Thymus (tissue), 11 donors: ENCODE results near the gene NFIC. TPM values are rescaled to one million over a fixed set of nuclear protein-coding genes. Genes with fewer than 3 reads are reported as not detected.
A peak's percentile ranks its signal among the peaks of the same experiment; 100 is the strongest.
"Not testable (repeated sequence)": the region's sequence is repeated elsewhere in the genome, so short reads cannot be mapped to it uniquely, and the experiment has no call there.

Experiments used
- DNase-seq, 9 donors: peaks; one replicate each; pipeline ENCODE4 v3.0.0-alpha.2; 2013; ENCODE audit warnings: low spot score in 9 of 9, low read depth in 6 of 9, missing footprints in 1 of 9
- H3K27ac ChIP-seq, 2 donors: one replicate each; pipeline ENCODE4 v1.5.1; 2013; ENCODE audit warnings: control low read depth in 1 of 2, low read depth in 1 of 2, low read length in 1 of 2, mild to moderate bottlenecking in 1 of 2, moderate library complexity in 1 of 2
- H3K27me3 ChIP-seq, 2 donors: one replicate each; pipeline ENCODE4 v1.5.1; 2013; ENCODE audit warnings: low read length in 1 of 2; ENCODE audit not compliant: control insufficient read depth in 2 of 2, insufficient read depth in 1 of 2
- H3K36me3 ChIP-seq, 2 donors: one replicate each; pipeline ENCODE4 v1.5.1; 2013; ENCODE audit warnings: low read length in 1 of 2, mild to moderate bottlenecking in 1 of 2, moderate library complexity in 1 of 2; ENCODE audit not compliant: control insufficient read depth in 2 of 2, insufficient read depth in 2 of 2
- H3K4me1 ChIP-seq, 2 donors: one replicate each; pipeline ENCODE4 v1.5.1; 2013; ENCODE audit warnings: low read length in 2 of 2; ENCODE audit not compliant: control insufficient read depth in 2 of 2, insufficient read depth in 2 of 2
- H3K4me3 ChIP-seq, 2 donors: one replicate each; pipeline ENCODE4 v1.5.1; 2013; ENCODE audit warnings: low read length in 2 of 2, control low read depth in 1 of 2, mild to moderate bottlenecking in 1 of 2
- H3K9me3 ChIP-seq, 2 donors: one replicate each; pipeline ENCODE4 v1.5.1; 2013; ENCODE audit warnings: low read length in 1 of 2, mild to moderate bottlenecking in 1 of 2; ENCODE audit not compliant: control insufficient read depth in 2 of 2, insufficient read depth in 1 of 2
- WGBS: extraction: QIAGEN DNeasy Blood & Tissue Kit; methylation state at CpG from one replicate; pipeline ENCODE4 v1.1.7; 2013; 5-methylcytosine and 5-hydroxymethylcytosine counted together
- polyA plus RNA-seq: library from polyadenylated mRNA; stranded (reverse); fragments of 200-250 nt; gene quantifications from one replicate; pipeline ENCODE4 v1.2.3, GENCODE V29; 2013
- total RNA-seq: library from RNA; stranded (reverse); fragments of 120-200 nt; gene quantifications from one replicate; pipeline ENCODE4 v1.2.4, GENCODE V29; 2013
- donor health status: healthy.

NFIC gene
- total and polyA plus RNA-seq, 2 donors = 2.1 to 17.0 TPM

DNA sequence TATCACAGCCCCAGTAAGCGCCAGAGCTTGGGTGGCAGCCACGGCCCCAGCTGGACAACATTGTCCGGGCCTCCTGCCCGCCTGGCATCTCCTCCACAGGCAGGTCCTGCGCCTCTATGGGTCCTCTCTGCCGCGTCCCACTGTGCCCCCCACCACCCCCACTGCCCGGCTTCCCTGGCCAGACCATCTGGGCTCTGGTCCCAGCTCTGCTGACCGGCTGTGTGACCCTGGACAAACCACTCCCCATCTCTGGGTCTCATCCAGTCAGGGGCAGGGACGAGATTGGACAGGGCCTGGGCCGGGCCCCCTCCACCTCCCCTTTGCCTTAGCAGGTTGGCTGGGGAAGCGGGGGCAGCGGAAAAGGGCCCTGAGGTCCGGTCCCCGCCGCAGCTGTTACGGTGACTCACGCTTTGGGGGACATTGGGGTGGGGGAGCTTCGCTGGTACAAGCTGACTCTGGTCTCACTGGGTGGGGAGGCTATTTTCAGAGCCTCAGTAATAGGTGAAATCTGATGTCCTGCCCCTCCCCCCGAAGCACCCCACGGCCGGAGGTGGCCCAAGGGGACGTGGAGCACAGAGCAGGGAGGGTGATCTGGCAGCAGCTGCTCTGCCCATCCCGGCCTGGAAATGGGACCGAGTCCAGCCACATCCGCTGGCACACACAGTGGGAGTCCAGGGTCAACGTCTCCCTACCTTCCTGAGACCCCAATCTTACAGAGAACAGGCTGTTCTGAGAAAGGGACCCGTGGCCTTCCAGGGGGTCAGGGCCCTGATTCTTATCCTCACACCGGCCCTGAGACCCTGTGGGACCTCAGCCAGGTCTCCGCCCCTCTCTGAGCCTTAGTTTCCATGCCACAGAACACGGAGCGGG, 9.1 kb downstream of the NFIC start:
- no peak for DNase-seq
- Histone ChIP-seq H3K36me3 (no peaks in the 10 kb centered on the region), H3K9me3 (no peaks in the 10 kb centered on the region), H3K4me3 (no peak overlapping the region), H3K27ac (peak overlapping the region in 1 of 2 donors; percentile 31), H3K4me1 (no peaks in the 10 kb centered on the region), H3K27me3 (peaks cover 0 to 20% of the 10 kb centered on the region in 2 donors)
- 91% methylated on average over 32 of the region's 32 CpGs for WGBS

DNA sequence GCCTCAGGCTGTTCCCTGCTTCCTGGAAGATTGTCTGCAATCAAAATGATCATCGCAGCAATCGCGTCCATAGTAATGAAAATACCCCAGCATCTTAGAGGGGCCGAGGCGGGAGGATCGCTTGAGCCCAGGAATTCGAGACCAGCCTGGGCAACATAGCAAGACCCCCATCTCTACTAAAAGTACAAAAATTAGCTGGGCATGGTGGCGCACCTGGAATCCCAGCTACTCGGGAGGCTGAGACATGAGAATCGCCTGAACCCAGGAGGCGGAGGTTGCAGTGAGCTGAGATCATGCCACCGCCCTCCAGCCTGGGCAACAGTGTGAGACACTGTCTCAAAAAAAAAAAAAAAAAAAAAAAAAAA, 9.7 kb downstream of the NFIC start:
- H3K36me3 ChIP-seq, H3K9me3 ChIP-seq, DNase-seq, H3K4me1 ChIP-seq, H3K4me3 ChIP-seq, H3K27ac ChIP-seq: not testable (repeated sequence)
- H3K27me3 ChIP-seq = peaks cover 0 to 14% of the 10 kb centered on the region in 2 donors
- 97% methylated on average over 12 of the region's 12 CpGs for WGBS

- DNase-seq = no peak
- Histone ChIP-seq H3K36me3 (peaks cover 0 to 13% of the 10 kb centered on the region in 2 donors), H3K9me3 (no peaks in the 10 kb centered on the region), H3K4me1 (no peaks in the 10 kb centered on the region), H3K4me3 (no peak overlapping the region), H3K27ac (no peak overlapping the region), H3K27me3 (peaks cover 0 to 3% of the 10 kb centered on the region in 2 donors)
- 88% methylated on average over 11 of the region's 11 CpGs for WGBS
Observed at GRCh38 chr19:3378352-3379150, 12.2 kb downstream of the NFIC start.

- H3K27ac ChIP-seq = no peak overlapping the region
- WGBS = 96% methylated on average over 11 of the region's 11 CpGs
- no peaks in the 10 kb centered on the region for H3K4me1 ChIP-seq
Observed at GRCh38 chr19:3380829-3381228, 14.4 kb downstream of the NFIC start.

GRCh38 chr19:3381701-3382372, 15.5 kb downstream of the NFIC start:
- 98% methylated on average over 59 of the region's 59 CpGs for WGBS
- no peaks in the 10 kb centered on the region for H3K27me3 ChIP-seq
- H3K9me3 ChIP-seq = no peaks in the 10 kb centered on the region
- H3K4me1 ChIP-seq = no peaks in the 10 kb centered on the region
- H3K36me3 ChIP-seq = peaks cover 0 to 15% of the 10 kb centered on the region in 2 donors
- no peak overlapping the region for H3K27ac ChIP-seq
- H3K4me3 ChIP-seq = no peak overlapping the region
- DNase-seq = no peak

More at GRCh38 chr19:3380829-3381228, 14.4 kb downstream of the NFIC start:
- DNase-seq = no peak
- Histone ChIP-seq H3K9me3 (no peaks in the 10 kb centered on the region), H3K27me3 (no peaks in the 10 kb centered on the region), H3K36me3 (peaks cover 0 to 15% of the 10 kb centered on the region in 2 donors), H3K4me3 (no peak overlapping the region)

DNA sequence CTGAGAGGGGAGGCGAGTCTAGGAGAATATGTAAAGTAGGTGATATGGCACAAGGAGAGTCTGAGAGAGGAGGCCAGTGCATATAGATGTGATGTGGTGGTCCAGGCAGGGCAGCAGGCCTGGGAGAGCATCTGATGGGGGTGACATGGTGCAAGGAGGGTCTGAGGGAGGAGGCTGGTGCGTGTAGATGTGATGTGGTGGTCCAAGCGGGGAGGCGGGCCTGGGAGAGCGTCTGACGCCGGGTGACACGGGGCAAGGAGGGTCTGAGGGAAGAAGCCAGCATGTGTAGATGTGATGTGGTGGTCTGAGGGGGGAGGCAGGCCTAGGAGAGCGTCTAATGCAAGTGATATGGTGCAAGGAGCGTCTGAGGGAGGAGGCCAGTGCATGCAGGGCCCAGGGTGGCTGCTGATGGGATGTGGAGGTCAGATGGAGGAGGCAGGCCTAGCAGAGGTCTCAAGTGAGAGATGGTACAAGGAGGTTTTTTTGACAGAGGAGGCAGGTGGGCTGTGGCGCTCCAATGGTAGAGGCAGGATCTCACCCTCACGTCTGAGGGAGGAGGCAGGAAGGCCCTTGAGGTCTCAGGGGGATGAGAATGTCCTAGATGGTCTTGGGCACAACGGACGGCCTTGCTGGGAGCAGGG, 16.2 kb downstream of the NFIC start:
- no peak overlapping the region for H3K4me3 ChIP-seq
- peaks cover 0 to 15% of the 10 kb centered on the region in 2 donors for H3K36me3 ChIP-seq
- no peak for DNase-seq
- 98% methylated on average over 14 of the region's 14 CpGs for WGBS
- H3K27me3 ChIP-seq = no peaks in the 10 kb centered on the region
- no peak overlapping the region for H3K27ac ChIP-seq
- no peaks in the 10 kb centered on the region for H3K9me3 ChIP-seq
- no peaks in the 10 kb centered on the region for H3K4me1 ChIP-seq

DNA sequence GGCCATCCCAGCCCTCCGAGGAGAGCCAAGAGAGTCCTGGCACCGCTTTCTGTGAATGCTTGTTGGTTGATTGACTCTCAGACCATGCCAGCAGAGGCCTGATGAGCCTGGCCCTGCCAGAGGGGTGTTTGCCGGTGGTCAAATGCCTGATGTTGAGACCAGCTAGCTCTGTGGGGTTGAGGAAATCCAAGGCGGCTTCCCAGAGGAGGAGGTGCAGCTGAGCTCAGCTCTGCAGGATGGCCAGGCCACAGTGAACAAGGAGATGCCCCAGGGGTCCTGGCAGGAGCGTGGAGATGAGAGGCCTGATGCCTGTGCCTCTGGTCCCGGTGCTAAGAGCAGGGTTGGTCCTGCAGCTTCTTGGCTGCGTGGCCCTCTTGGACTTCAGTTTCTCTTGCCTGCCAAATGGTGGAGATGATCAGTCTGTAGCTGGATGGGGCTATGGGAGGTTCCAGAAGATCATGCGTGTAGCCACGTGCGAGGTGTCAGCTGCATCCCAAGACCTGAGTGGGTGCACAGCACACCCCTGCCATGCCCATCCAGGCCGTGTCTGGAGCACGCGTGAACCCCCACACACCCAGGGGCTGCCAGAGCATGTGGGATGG, 16.8 kb downstream of the NFIC start:
- Histone ChIP-seq H3K4me3 (no peak overlapping the region), H3K27ac (no peak overlapping the region), H3K9me3 (no peaks in the 10 kb centered on the region), H3K4me1 (no peaks in the 10 kb centered on the region), H3K27me3 (no peaks in the 10 kb centered on the region), H3K36me3 (peaks cover 0 to 15% of the 10 kb centered on the region in 2 donors)
- no peak for DNase-seq
- WGBS = 95% methylated on average over 13 of the region's 13 CpGs

DNA sequence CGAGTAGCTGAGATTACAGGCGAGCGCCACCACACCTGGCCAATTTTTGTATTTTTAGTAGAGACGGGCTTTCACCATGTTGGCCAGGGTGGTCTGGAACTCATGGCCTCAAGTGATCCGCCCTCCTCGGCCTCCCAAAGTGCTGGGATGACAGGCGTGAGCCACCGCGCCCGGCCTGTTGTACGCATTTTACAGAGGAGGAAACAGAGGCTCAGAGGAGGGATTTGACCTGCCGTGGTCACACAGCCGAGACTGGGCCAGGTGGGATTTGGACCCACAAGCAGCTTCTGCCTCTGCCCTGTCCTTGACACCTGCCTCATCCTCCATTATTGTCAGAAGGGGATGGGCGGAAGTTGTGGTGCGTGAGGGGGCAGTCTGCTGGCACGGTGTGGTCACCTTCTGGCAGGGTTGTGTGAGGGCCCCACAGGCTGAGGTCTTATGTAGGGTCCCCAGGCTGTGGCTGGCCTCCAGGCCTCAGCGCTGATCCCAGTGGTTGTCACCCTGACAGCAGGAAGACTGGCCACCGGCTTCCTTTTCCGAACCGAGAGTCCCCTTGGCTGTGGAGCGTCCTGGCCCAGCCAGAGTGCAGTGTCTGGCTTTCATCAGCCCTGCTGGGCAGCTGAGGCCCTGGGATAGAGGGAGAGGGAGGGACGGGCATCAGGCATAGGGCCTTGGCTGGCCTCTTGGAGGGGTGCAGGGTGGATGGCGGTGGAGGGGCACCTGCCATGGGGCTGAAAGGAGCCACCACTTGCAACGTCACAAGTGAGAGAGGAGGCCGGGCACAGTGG, 20.3 kb downstream of the NFIC start:
- WGBS = 97% methylated on average over 25 of the region's 25 CpGs
- Histone ChIP-seq H3K9me3 (no peaks in the 10 kb centered on the region), H3K27me3 (no peaks in the 10 kb centered on the region), H3K27ac (no peak overlapping the region), H3K4me1 (no peaks in the 10 kb centered on the region), H3K36me3 (peaks cover 0 to 17% of the 10 kb centered on the region in 2 donors), H3K4me3 (no peak overlapping the region)
- no peak for DNase-seq
